PC-3 (cell line): Measurements from ENCODE around the gene PDHX.

Experiments used
- EZH2 ChIP-seq: fragments of 300-600 bp; sonication (generic); IDR thresholded peaks from one replicate; pipeline ENCODE4 v1.6.1; 2017; ENCODE audit warnings: antibody characterized with exemption, mild to moderate bottlenecking, low read length; ENCODE audit not compliant: unreplicated experiment
- EZH2phosphoT487 ChIP-seq: fragments of 300-600 bp; sonication (generic); IDR thresholded peaks from 2 replicates; pipeline ENCODE4 v1.6.1; 2018; ENCODE audit warnings: mild to moderate bottlenecking, antibody characterized with exemption, low read length, borderline replicate concordance
- TF ChIP-seq, protein P1 (sequence below): fragments of 300-600 bp; sonication (generic); conservative IDR thresholded peaks from 2 replicates; pipeline ENCODE4 v1.5.1; 2017; ENCODE audit warnings: antibody characterized with exemption, low read depth, mild to moderate bottlenecking, low read length

DNA sequence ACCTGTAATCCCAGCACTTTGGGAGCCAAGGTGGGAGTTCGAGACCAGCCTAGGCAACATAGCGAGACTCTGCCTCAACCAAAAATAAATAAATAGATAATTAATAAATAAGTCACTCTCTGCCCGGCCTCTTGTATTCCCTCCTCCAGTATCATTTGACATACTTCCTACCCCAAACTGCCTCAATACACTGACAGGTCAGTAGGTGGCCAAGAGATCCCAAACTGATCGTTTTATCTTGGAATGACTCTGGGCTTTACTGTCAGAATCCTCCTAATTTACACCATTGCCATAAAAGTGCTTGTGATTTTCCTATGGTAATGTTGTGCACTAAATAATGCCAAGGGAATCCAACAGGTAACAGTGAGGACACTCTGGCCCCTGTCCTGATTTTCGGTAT lies 94.2 kb downstream of the PDHX start:
- TF ChIP-seq, protein P1, sequence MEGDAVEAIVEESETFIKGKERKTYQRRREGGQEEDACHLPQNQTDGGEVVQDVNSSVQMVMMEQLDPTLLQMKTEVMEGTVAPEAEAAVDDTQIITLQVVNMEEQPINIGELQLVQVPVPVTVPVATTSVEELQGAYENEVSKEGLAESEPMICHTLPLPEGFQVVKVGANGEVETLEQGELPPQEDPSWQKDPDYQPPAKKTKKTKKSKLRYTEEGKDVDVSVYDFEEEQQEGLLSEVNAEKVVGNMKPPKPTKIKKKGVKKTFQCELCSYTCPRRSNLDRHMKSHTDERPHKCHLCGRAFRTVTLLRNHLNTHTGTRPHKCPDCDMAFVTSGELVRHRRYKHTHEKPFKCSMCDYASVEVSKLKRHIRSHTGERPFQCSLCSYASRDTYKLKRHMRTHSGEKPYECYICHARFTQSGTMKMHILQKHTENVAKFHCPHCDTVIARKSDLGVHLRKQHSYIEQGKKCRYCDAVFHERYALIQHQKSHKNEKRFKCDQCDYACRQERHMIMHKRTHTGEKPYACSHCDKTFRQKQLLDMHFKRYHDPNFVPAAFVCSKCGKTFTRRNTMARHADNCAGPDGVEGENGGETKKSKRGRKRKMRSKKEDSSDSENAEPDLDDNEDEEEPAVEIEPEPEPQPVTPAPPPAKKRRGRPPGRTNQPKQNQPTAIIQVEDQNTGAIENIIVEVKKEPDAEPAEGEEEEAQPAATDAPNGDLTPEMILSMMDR: no peak
- no peak for TF ChIP-seq EZH2phosphoT487
- TF ChIP-seq EZH2: no peak
